K562 (cell line): ENCODE measurements around the gene RNF126. TPM values are rescaled to one million over a fixed set of nuclear protein-coding genes. Genes with fewer than 3 reads are reported as not detected.

ENCODE experiments used
- ATAC-seq: fragments of 200-7000 bp; cut with Tn5 transposase; 3 replicates; pipeline ENCODE4 v1.9.1; 2020; ENCODE audit warnings: moderate library complexity
- BruUV-seq: library from RNA; stranded (reverse); fragments of 400-500 nt; replicated peaks from 2 replicates; lab custom pipeline; 2021; lab: Mats Ljungman, UMichigan
- CTCF ChIA-PET: fragments of 300-600 bp; formaldehyde crosslinking; extraction: SDS; loops from one replicate; lab custom pipeline; 2021; ENCODE audit warnings: low intra/inter-chr PET ratio; lab: Yijun Ruan, JAX
- POLR2A ChIA-PET: fragments of 300-600, 350-650 bp; sonication (Branson Sonifier 250); formaldehyde crosslinking; extraction: SDS; loops from one replicate; lab custom pipeline; 2021; ENCODE audit warnings: antibody characterized with exemption, inconsistent platforms; lab: Yijun Ruan, JAX
- DNase-seq, 4 experiments: peaks; one replicate each; pipeline versions ENCODE4 v3.0.0 to v3.0.0-alpha.2; 2011 to 2018; ENCODE audit warnings: low spot score in 3 of 4, mixed read lengths in 3 of 4; ENCODE audit errors: extremely low read depth in 1 of 4
- FAIRE-seq: peaks from 2 replicates; lab custom pipeline; 2011; peaks lifted over from hg19 to GRCh38; lab: Jason Lieb, UNC
- H2AFZ ChIP-seq: 2 replicates; pipeline ENCODE4 v1.6.0; 2011; ENCODE audit warnings: low read depth, low read length, control low read depth, inconsistent platforms
- H3K27ac ChIP-seq: fragments of 200-600 bp; 3 replicates; pipeline ENCODE4 v1.8.0; 2011; ENCODE audit warnings: low read depth, mild to moderate bottlenecking, control low read depth, inconsistent platforms, low read length, moderate library complexity, mixed read lengths; ENCODE audit errors: extremely low read depth
- H3K27me3 ChIP-seq, 2 experiments: fragments of 300-600 bp in 1 of 2; 2 replicates in 1 of 2; 3 replicates in 1 of 2; pipeline versions ENCODE4 v1.6.0 to v1.8.0; 2011; ENCODE audit warnings: inconsistent platforms in 2 of 2, low read length in 2 of 2, mild to moderate bottlenecking in 1 of 2, mixed read lengths in 1 of 2, moderate library complexity in 1 of 2; ENCODE audit not compliant: control insufficient read depth in 2 of 2, insufficient read depth in 2 of 2
- H3K36me3 ChIP-seq: fragments of 300-600 bp; 3 replicates; pipeline ENCODE4 v1.8.0; 2011; ENCODE audit warnings: mild to moderate bottlenecking, low read length, inconsistent platforms; ENCODE audit not compliant: control insufficient read depth, insufficient read depth
- H3K4me1 ChIP-seq, 2 experiments: fragments of 200-600 bp in 1 of 2; replicated peaks in 1 of 2; 2 replicates in 1 of 2; 3 replicates in 1 of 2; pipeline versions ENCODE4 v1.5.1 to v1.8.0; 2011; ENCODE audit warnings: inconsistent platforms in 2 of 2, low read length in 2 of 2, mild to moderate bottlenecking in 1 of 2, mixed read lengths in 1 of 2, moderate library complexity in 1 of 2; ENCODE audit not compliant: control insufficient read depth in 2 of 2, insufficient read depth in 2 of 2
- H3K4me2 ChIP-seq: 2 replicates; pipeline ENCODE4 v1.6.1; 2011; ENCODE audit warnings: low read length, control low read depth, inconsistent platforms, mixed read lengths; ENCODE audit not compliant: insufficient read depth
- H3K4me3 ChIP-seq: fragments of 200-600 bp; sonication (generic), shearing (Covaris generic); 2 replicates; pipeline ENCODE4 v1.5.1; 2016; ENCODE audit warnings: control low read depth, inconsistent platforms
- H3K79me2 ChIP-seq: fragments of 200-600 bp; 3 replicates; pipeline ENCODE4 v1.8.0; 2011; ENCODE audit warnings: low read length, inconsistent platforms; ENCODE audit not compliant: control insufficient read depth, insufficient read depth
- H3K9ac ChIP-seq, 2 experiments: 2 replicates each; pipeline versions ENCODE4 v1.6.0 to v1.6.1; 2011; ENCODE audit warnings: low read depth in 2 of 2, low read length in 2 of 2, control low read depth in 1 of 2, inconsistent platforms in 1 of 2, mild to moderate bottlenecking in 1 of 2, mixed read lengths in 1 of 2; ENCODE audit not compliant: insufficient read depth in 1 of 2
- H3K9me1 ChIP-seq: one replicate; pipeline ENCODE4 v1.6.0; 2011; ENCODE audit warnings: inconsistent platforms, mild to moderate bottlenecking, low read length, moderate library complexity; ENCODE audit not compliant: control insufficient read depth, insufficient read depth
- H3K9me3 ChIP-seq: replicated peaks from 2 replicates; pipeline ENCODE4 v1.5.1; 2011; ENCODE audit warnings: low read depth, low read length, inconsistent platforms; ENCODE audit not compliant: control insufficient read depth, insufficient read depth
- H4K20me1 ChIP-seq: replicated peaks from 2 replicates; pipeline ENCODE4 v1.6.1; 2011; ENCODE audit warnings: low read length, inconsistent platforms, mixed read lengths; ENCODE audit not compliant: control insufficient read depth, insufficient read depth
- EGR1 ChIP-seq: fragments of 450-650 bp; conservative IDR thresholded peaks from 2 replicates; pipeline ENCODE4 v1.6.1; 2017; ENCODE audit warnings: mild to moderate bottlenecking
- GABPA ChIP-seq: fragments of 200-800 bp; sonication (Bioruptor generic); conservative IDR thresholded peaks from 2 replicates; pipeline ENCODE4 v1.6.1; 2016; ENCODE audit warnings: low read depth, missing genetic modification characterization, missing compliant biosample characterization
- JUND ChIP-seq, 2 experiments: IDR thresholded peaks; 2 replicates in 1 of 2; 3 replicates in 1 of 2; pipeline ENCODE4 v1.6.1; 2011; ENCODE audit warnings: borderline replicate concordance in 2 of 2, low read depth in 2 of 2, low read length in 2 of 2, improper control_type of control experiment in 1 of 2, missing biosample characterization in 1 of 2, missing genetic modification characterization in 1 of 2, missing genetic modification reagents in 1 of 2
- NUFIP1 ChIP-seq: fragments of 450-650 bp; IDR thresholded peaks from 2 replicates; pipeline ENCODE4 v1.6.1; 2018; ENCODE audit not compliant: partially characterized antibody
- POLR2G ChIP-seq: fragments of 200-400 bp; formaldehyde crosslinking; IDR thresholded peaks from 2 replicates; pipeline ENCODE4 v1.6.1; 2017; ENCODE audit warnings: low read depth, mild to moderate bottlenecking, antibody characterized with exemption, low read length, moderate library complexity
- PTBP1 ChIP-seq: fragments of 200-400 bp; formaldehyde crosslinking; IDR thresholded peaks from 2 replicates; pipeline ENCODE4 v1.6.1; 2017; ENCODE audit warnings: low read depth, low read length
- RBM22 ChIP-seq: fragments of 200-400 bp; formaldehyde crosslinking; IDR thresholded peaks from 2 replicates; pipeline ENCODE4 v1.6.1; 2018; ENCODE audit warnings: low read length, low read depth; ENCODE audit not compliant: poor library complexity, severe bottlenecking
- YY1 ChIP-seq, 3 experiments: IDR thresholded peaks; 2 replicates each; pipeline ENCODE4 v1.6.1; 2011; ENCODE audit warnings: low read length in 2 of 3, mild to moderate bottlenecking in 2 of 3, moderate library complexity in 2 of 3, borderline replicate concordance in 1 of 3, control low read depth in 1 of 3, low read depth in 1 of 3; ENCODE audit not compliant: insufficient read depth in 3 of 3, insufficient replicate concordance in 2 of 3, control insufficient read depth in 1 of 3, insufficient read length in 1 of 3; ENCODE audit errors: extremely low read depth in 1 of 3
- WGBS: fragments of 100-300 bp; shearing (Covaris generic); methylation state at CpG from one replicate; pipeline ENCODE4 v1.1.6; 2016; ENCODE audit warnings: low coverage, mixed read lengths; ENCODE audit not compliant: insufficient coverage; ENCODE audit errors: missing lambda C conversion rate; 5-methylcytosine and 5-hydroxymethylcytosine counted together
- in situ Hi-C: fragments of 300-500 bp; cut with MboI; formaldehyde crosslinking; loops from 4 replicates; pipeline ENCODE4 v1.15.0; 2018; ENCODE audit warnings: inconsistent platforms, mixed read lengths
- intact Hi-C: fragments of 100-400 bp; cut with micrococcal nuclease; formaldehyde crosslinking; loops from 2 replicates; pipeline ENCODE4 v1.14.2; 2022
- polyA plus RNA-seq, 8 experiments: library from polyadenylated mRNA; depleted of rRNA in 4 of 8; stranded (reverse) in 5 of 8; unstranded in 3 of 8; fragments of >200 nt; fragmentation: Nextera tagmentation in 2 of 8; fragmentation: Illumina TruSeq in 1 of 8; extraction: Ambion mirVana in 2 of 8; extraction: Trizol in 1 of 8; gene quantifications; 2 replicates each; pipeline versions ENCODE4 v1.2.1 to v1.2.3, GENCODE V29; 2011 to 2014; ENCODE audit warnings: inconsistent platforms in 1 of 8, missing spikeins in 1 of 8
- total RNA-seq, 7 experiments: library from RNA; depleted of rRNA in 6 of 7; stranded (reverse); fragments of >200 nt in 6 of 7; fragmentation: Illumina TruSeq in 2 of 7; extraction: Trizol in 2 of 7; gene quantifications; 2 replicates each; pipeline versions ENCODE4 v1.2.1 to v1.2.3, GENCODE V29; 2011 to 2021; ENCODE audit warnings: low replicate concordance in 1 of 7
- TF ChIP-seq, protein P1 (sequence below): sonication (generic); formaldehyde crosslinking; IDR thresholded peaks from 2 replicates; pipeline ENCODE4 v1.8.0; 2022; ENCODE audit warnings: missing genetic modification reagents, mild to moderate bottlenecking, borderline replicate concordance
- TF ChIP-seq, protein P2 (sequence below): sonication (generic); formaldehyde crosslinking; IDR thresholded peaks from 2 replicates; pipeline ENCODE4 v1.8.0; 2023; ENCODE audit warnings: mild to moderate bottlenecking, missing genetic modification reagents
- TF ChIP-seq, protein P3 (sequence below): fragments of 450-650 bp; IDR thresholded peaks from 2 replicates; pipeline ENCODE4 v1.6.1; 2017; ENCODE audit warnings: mild to moderate bottlenecking, moderate library complexity

Gene RNF126
- total and polyA plus RNA-seq, 9 of the 15 experiments (the other 6 are each of a cell fraction or from before 2014, with no cell fraction given) = 0.27 to 101 (median 12.3) TPM

DNA sequence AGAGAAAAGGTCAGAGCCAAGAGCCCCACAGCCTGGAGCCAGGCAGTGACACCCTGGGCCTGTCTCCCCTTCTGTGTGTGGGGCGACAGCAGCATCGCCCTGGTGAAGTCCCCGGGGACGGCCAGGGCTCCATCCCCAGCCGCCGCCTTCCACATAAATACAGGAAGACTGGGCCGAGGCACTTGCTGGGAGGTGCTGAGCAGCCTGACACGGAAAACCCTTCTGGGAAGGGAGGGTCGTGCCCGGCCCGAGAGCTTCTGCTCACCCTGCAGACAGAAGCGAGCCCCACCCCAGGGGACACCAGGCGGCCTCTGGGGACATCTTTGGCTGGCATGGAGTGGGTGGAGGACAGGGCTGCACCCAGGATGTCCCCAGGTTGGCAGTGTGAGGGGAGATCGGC lies 18.2 kb downstream of the RNF126 start:
- Histone ChIP-seq H3K9ac (no peak overlapping the region), H3K4me1 (peaks cover 0 to 48% of the 10 kb centered on the region in 2 experiments; a peak in 2 of 5 replicates), H3K4me3 (no peak overlapping the region), H3K9me1 (no peaks in the 10 kb centered on the region), H3K9me3 (no peaks in the 10 kb centered on the region), H2AFZ (no peak overlapping the region), H3K4me2 (no peak overlapping the region), H3K27ac (no peak overlapping the region), H4K20me1 (no peaks in the 10 kb centered on the region), H3K36me3 (peaks cover 50% of the 10 kb centered on the region; the same call in 1 of the 3 replicates), H3K27me3 (no peaks in the 10 kb centered on the region), H3K79me2 (no peaks in the 10 kb centered on the region)
- ATAC-seq = no peak
- CTCF ChIA-PET = no interaction called here
- in situ Hi-C loops = no loop called here
- POLR2A ChIA-PET = no interaction called here
- intact Hi-C loops = no loop called here
- no peak for DNase-seq
- 88% methylated on average over 10 of the region's 14 CpGs for WGBS
- no peak for FAIRE-seq
- BruUV-seq = no TSS peak
- TF ChIP-seq GABPA (tag) = no peak
- no peak for TF ChIP-seq PTBP1
- TF ChIP-seq EGR1 = no peak
- no peak for TF ChIP-seq YY1 (IDR thresholded peaks at IDR 0.05; ENCODE audit: borderline replicate concordance in 1 of 3, control insufficient read depth in 1 of 3, extremely low read depth in 1 of 3, insufficient read depth in 3 of 3, insufficient read length in 1 of 3, insufficient replicate concordance in 2 of 3, low read depth in 1 of 3, low read length in 2 of 3)
- TF ChIP-seq POLR2G = peak; percentile 62
- TF ChIP-seq RBM22 = peak; percentile 28
- TF ChIP-seq, protein P1, sequence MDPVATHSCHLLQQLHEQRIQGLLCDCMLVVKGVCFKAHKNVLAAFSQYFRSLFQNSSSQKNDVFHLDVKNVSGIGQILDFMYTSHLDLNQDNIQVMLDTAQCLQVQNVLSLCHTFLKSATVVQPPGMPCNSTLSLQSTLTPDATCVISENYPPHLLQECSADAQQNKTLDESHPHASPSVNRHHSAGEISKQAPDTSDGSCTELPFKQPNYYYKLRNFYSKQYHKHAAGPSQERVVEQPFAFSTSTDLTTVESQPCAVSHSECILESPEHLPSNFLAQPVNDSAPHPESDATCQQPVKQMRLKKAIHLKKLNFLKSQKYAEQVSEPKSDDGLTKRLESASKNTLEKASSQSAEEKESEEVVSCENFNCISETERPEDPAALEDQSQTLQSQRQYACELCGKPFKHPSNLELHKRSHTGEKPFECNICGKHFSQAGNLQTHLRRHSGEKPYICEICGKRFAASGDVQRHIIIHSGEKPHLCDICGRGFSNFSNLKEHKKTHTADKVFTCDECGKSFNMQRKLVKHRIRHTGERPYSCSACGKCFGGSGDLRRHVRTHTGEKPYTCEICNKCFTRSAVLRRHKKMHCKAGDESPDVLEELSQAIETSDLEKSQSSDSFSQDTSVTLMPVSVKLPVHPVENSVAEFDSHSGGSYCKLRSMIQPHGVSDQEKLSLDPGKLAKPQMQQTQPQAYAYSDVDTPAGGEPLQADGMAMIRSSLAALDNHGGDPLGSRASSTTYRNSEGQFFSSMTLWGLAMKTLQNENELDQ (CRISPR knock-in tag) = no peak
- TF ChIP-seq, protein P2, sequence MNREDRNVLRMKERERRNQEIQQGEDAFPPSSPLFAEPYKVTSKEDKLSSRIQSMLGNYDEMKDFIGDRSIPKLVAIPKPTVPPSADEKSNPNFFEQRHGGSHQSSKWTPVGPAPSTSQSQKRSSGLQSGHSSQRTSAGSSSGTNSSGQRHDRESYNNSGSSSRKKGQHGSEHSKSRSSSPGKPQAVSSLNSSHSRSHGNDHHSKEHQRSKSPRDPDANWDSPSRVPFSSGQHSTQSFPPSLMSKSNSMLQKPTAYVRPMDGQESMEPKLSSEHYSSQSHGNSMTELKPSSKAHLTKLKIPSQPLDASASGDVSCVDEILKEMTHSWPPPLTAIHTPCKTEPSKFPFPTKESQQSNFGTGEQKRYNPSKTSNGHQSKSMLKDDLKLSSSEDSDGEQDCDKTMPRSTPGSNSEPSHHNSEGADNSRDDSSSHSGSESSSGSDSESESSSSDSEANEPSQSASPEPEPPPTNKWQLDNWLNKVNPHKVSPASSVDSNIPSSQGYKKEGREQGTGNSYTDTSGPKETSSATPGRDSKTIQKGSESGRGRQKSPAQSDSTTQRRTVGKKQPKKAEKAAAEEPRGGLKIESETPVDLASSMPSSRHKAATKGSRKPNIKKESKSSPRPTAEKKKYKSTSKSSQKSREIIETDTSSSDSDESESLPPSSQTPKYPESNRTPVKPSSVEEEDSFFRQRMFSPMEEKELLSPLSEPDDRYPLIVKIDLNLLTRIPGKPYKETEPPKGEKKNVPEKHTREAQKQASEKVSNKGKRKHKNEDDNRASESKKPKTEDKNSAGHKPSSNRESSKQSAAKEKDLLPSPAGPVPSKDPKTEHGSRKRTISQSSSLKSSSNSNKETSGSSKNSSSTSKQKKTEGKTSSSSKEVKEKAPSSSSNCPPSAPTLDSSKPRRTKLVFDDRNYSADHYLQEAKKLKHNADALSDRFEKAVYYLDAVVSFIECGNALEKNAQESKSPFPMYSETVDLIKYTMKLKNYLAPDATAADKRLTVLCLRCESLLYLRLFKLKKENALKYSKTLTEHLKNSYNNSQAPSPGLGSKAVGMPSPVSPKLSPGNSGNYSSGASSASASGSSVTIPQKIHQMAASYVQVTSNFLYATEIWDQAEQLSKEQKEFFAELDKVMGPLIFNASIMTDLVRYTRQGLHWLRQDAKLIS (CRISPR knock-in tag) = no peak
- no peak for TF ChIP-seq JUND (IDR thresholded peaks at IDR 0.05; ENCODE audit: borderline replicate concordance, low read depth, low read length)
- TF ChIP-seq JUND (tag; IDR thresholded peaks at IDR 0.05; ENCODE audit: borderline replicate concordance, low read depth, low read length) = no peak
- TF ChIP-seq NUFIP1 = no peak
- TF ChIP-seq, protein P3, sequence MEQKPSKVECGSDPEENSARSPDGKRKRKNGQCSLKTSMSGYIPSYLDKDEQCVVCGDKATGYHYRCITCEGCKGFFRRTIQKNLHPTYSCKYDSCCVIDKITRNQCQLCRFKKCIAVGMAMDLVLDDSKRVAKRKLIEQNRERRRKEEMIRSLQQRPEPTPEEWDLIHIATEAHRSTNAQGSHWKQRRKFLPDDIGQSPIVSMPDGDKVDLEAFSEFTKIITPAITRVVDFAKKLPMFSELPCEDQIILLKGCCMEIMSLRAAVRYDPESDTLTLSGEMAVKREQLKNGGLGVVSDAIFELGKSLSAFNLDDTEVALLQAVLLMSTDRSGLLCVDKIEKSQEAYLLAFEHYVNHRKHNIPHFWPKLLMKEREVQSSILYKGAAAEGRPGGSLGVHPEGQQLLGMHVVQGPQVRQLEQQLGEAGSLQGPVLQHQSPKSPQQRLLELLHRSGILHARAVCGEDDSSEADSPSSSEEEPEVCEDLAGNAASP = no peak
